HEK293 (cell line): ENCODE results near the gene GSS.

Experiments
- CTCF ChIP-seq: fragments of 450-650 bp; formaldehyde crosslinking; IDR thresholded peaks from 2 replicates; pipeline ENCODE4 v1.5.1; 2016; ENCODE audit warnings: missing biosample characterization, missing genetic modification characterization
- OVOL3 ChIP-seq: fragments of 450-650 bp; formaldehyde crosslinking; IDR thresholded peaks from 2 replicates; pipeline ENCODE4 v1.5.1; 2016; ENCODE audit warnings: missing biosample characterization, missing genetic modification characterization
- PRDM10 ChIP-seq: fragments of 450-650 bp; formaldehyde crosslinking; IDR thresholded peaks from 2 replicates; pipeline ENCODE4 v1.5.1; 2016; ENCODE audit warnings: missing biosample characterization, missing genetic modification characterization
- SETDB1 ChIP-seq: IDR thresholded peaks from one replicate; pipeline ENCODE4 v1.6.1; 2017; ENCODE audit warnings: mild to moderate bottlenecking, low read length, moderate library complexity, mixed read lengths; ENCODE audit not compliant: insufficient read length
- ZFP69B ChIP-seq: fragments of 450-650 bp; formaldehyde crosslinking; IDR thresholded peaks from 2 replicates; pipeline ENCODE4 v1.5.1; 2016; ENCODE audit warnings: missing biosample characterization, missing genetic modification characterization

GRCh38 chr20:34999782-35000181 lies 44.2 kb upstream of the GSS start:
- TF ChIP-seq ZFP69B (tag by site-specific recombination) (no peak), PRDM10 (tag by site-specific recombination) (0 out of 2 replicates have a peak, but pooled peaks have one; percentile 7), CTCF (tag by site-specific recombination) (no peak), OVOL3 (tag by site-specific recombination) (no peak), SETDB1 (no peak)
